Neuronal stem cell (in vitro differentiated cells): Measurements from ENCODE around the gene USP12.

Experiments
- DNase-seq: peaks from one replicate; pipeline ENCODE4 v3.0.0-alpha.2; 2013; ENCODE audit warnings: low spot score
- H2AFZ ChIP-seq: one replicate; pipeline ENCODE4 v1.6.1; 2013; ENCODE audit warnings: mild to moderate bottlenecking, low read length, inconsistent platforms
- H2AK5ac ChIP-seq: 2 replicates; pipeline ENCODE4 v1.6.1; 2013; ENCODE audit warnings: low read depth, mild to moderate bottlenecking, inconsistent platforms, low read length, moderate library complexity, mixed read lengths
- H2BK120ac ChIP-seq: 2 replicates; pipeline ENCODE4 v1.6.1; 2013; ENCODE audit warnings: low read depth, mild to moderate bottlenecking, inconsistent platforms, low read length, moderate library complexity, mixed read lengths
- H2BK12ac ChIP-seq: one replicate; pipeline ENCODE4 v1.6.1; 2013; ENCODE audit warnings: low read length, inconsistent platforms
- H2BK15ac ChIP-seq: 2 replicates; pipeline ENCODE4 v1.6.1; 2013; ENCODE audit warnings: mild to moderate bottlenecking, low read length, inconsistent platforms, mixed read lengths
- H2BK5ac ChIP-seq: one replicate; pipeline ENCODE4 v1.6.1; 2013; ENCODE audit warnings: inconsistent platforms, mild to moderate bottlenecking, low read length, moderate library complexity
- H3K14ac ChIP-seq: one replicate; pipeline ENCODE4 v1.6.1; 2013; ENCODE audit warnings: low read length, inconsistent platforms
- H3K18ac ChIP-seq: 2 replicates; pipeline ENCODE4 v1.6.1; 2013; ENCODE audit warnings: low read length, inconsistent platforms
- H3K23ac ChIP-seq: 2 replicates; pipeline ENCODE4 v1.6.1; 2013; ENCODE audit warnings: low read depth, mild to moderate bottlenecking, mixed read lengths, low read length, inconsistent platforms; ENCODE audit not compliant: poor library complexity
- H3K27ac ChIP-seq: replicated peaks from 3 replicates; pipeline ENCODE4 v1.5.1; 2013; ENCODE audit warnings: low read length, inconsistent platforms
- H3K27me3 ChIP-seq, 3 experiments: 2 replicates each; pipeline ENCODE4 v1.6.1; 2013; ENCODE audit warnings: low read length in 3 of 3, mild to moderate bottlenecking in 2 of 3, inconsistent platforms in 1 of 3, low read depth in 1 of 3, mixed read lengths in 1 of 3, moderate library complexity in 1 of 3; ENCODE audit not compliant: control insufficient read depth in 3 of 3, insufficient read depth in 3 of 3
- H3K36me3 ChIP-seq, 2 donors: replicated peaks in 1 of 2; 2 replicates each; pipeline ENCODE4 v1.6.1; 2013; ENCODE audit warnings: low read length in 2 of 2; ENCODE audit not compliant: control insufficient read depth in 2 of 2, insufficient read depth in 2 of 2
- H3K4ac ChIP-seq: 2 replicates; pipeline ENCODE4 v1.6.1; 2013; ENCODE audit warnings: inconsistent platforms, mild to moderate bottlenecking, low read length, moderate library complexity
- H3K4me1 ChIP-seq, 2 donors: 1 replicate in 1 of 2; 2 replicates in 1 of 2; pipeline ENCODE4 v1.6.1; 2013; ENCODE audit warnings: low read length in 2 of 2, low read depth in 1 of 2; ENCODE audit not compliant: control insufficient read depth in 2 of 2, insufficient read depth in 1 of 2
- H3K4me2 ChIP-seq: one replicate; pipeline ENCODE4 v1.6.1; 2013; ENCODE audit warnings: mild to moderate bottlenecking, low read length, inconsistent platforms; ENCODE audit not compliant: insufficient read depth, poor library complexity, severe bottlenecking
- H3K4me3 ChIP-seq, 2 donors: 2 replicates each; pipeline ENCODE4 v1.5.1; 2013; ENCODE audit warnings: low read length in 2 of 2, mild to moderate bottlenecking in 2 of 2, inconsistent platforms in 1 of 2, moderate library complexity in 1 of 2
- H3K79me1 ChIP-seq: one replicate; pipeline ENCODE4 v1.6.1; 2013; ENCODE audit warnings: low read depth, mild to moderate bottlenecking, inconsistent platforms, low read length, moderate library complexity
- H3K9ac ChIP-seq: one replicate; pipeline ENCODE4 v1.6.1; 2013; ENCODE audit warnings: mild to moderate bottlenecking, low read depth, low read length, inconsistent platforms; ENCODE audit not compliant: poor library complexity
- H3K9me3 ChIP-seq, 2 donors: replicated peaks in 1 of 2; 2 replicates each; pipeline versions ENCODE3 to v1.6.1; 2013; ENCODE audit warnings: low read length in 2 of 2, mild to moderate bottlenecking in 2 of 2, inconsistent platforms in 1 of 2, low read depth in 1 of 2, mixed read lengths in 1 of 2, moderate library complexity in 1 of 2; ENCODE audit not compliant: control insufficient read depth in 2 of 2, insufficient read depth in 1 of 2
- H4K8ac ChIP-seq: one replicate; pipeline ENCODE4 v1.6.1; 2013; ENCODE audit warnings: low read depth, mild to moderate bottlenecking, inconsistent platforms, low read length, moderate library complexity
- H4K91ac ChIP-seq: one replicate; pipeline ENCODE4 v1.6.1; 2013; ENCODE audit warnings: low read length, low read depth, mild to moderate bottlenecking, inconsistent platforms; ENCODE audit not compliant: poor library complexity
- WGBS, 2 donors: extraction: QIAGEN DNeasy Blood & Tissue Kit; methylation state at CpG; one replicate each; pipeline ENCODE4 v1.1.7; 2013; ENCODE audit warnings: missing lambda C conversion rate in 2 of 2, mixed read lengths in 1 of 2; ENCODE audit not compliant: insufficient read length in 2 of 2, insufficient replicate concordance in 1 of 2; ENCODE audit errors: extremely low coverage in 2 of 2; 5-methylcytosine and 5-hydroxymethylcytosine counted together

The USP12 gene

GRCh38 chr13:27080018-27080948, 91.3 kb downstream of the USP12 start:
- Histone ChIP-seq H3K79me1 (peaks cover 2% of the 10 kb centered on the region), H2AFZ (no peak overlapping the region), H4K8ac (no peak overlapping the region), H3K23ac (no peak overlapping the region), H3K4me2 (no peak overlapping the region), H3K4me3 (no peak overlapping the region), H3K9me3 (peaks cover 0 to 9% of the 10 kb centered on the region in 2 donors), H2BK15ac (no peak overlapping the region), H3K9ac (no peak overlapping the region), H2BK120ac (no peak overlapping the region), H2BK5ac (no peak overlapping the region), H4K91ac (no peak overlapping the region), H2AK5ac (no peak overlapping the region), H3K27me3 (no peaks in the 10 kb centered on the region), H3K27ac (no peak overlapping the region), H3K4me1 (no peaks in the 10 kb centered on the region), H3K18ac (no peak overlapping the region), H3K14ac (no peak overlapping the region), H3K4ac (no peak overlapping the region), H3K36me3 (peaks cover 0 to 53% of the 10 kb centered on the region in 2 donors), H2BK12ac (no peak overlapping the region)
- WGBS, 2 donors, result no CpG with 5 or more reads among the region's 6 CpGs
- DNase-seq, result no peak

DNA sequence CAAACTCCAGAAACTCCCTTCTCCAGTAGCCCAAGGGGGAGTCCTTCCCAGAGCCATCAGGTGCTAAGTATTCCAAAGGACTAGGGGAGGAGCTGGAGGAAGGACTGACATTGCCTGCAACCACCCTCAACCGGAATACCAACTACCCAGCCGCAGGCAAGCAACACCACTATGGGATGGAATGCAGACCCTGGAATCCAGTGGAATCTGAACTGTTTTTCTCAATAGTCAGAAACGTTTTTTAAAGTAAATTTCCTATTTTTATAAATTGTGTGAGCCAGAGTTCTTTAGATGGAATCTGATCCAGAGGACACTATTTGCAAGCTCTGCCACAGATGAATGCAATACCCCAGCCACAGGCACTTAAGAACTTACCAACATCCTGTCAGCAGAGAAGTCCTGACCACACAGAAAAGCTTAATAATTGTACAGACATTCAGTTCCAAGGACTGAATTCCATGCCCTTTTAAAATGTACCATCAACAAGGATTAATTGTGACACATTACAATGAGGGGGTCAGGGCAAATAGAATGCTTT, 92.1 kb downstream of the USP12 start:
- Histone ChIP-seq H4K91ac (no peak overlapping the region), H3K4me3 (no peak overlapping the region), H2AK5ac (no peak overlapping the region), H3K79me1 (peaks cover 2% of the 10 kb centered on the region), H3K18ac (no peak overlapping the region), H2BK15ac (no peak overlapping the region), H3K36me3 (peaks cover 0 to 53% of the 10 kb centered on the region in 2 donors), H2BK12ac (no peak overlapping the region), H3K14ac (no peak overlapping the region), H3K4me2 (no peak overlapping the region), H3K27ac (no peak overlapping the region), H3K23ac (no peak overlapping the region), H3K9me3 (peaks cover 0 to 8% of the 10 kb centered on the region in 2 donors), H4K8ac (no peak overlapping the region), H3K27me3 (no peaks in the 10 kb centered on the region), H2BK5ac (no peak overlapping the region), H3K4me1 (no peaks in the 10 kb centered on the region), H2AFZ (no peak overlapping the region), H3K4ac (no peak overlapping the region), H2BK120ac (no peak overlapping the region), H3K9ac (no peak overlapping the region)
- no CpG with 5 or more reads among the region's 3 CpGs for WGBS, 2 donors
- DNase-seq, result no peak

DNA sequence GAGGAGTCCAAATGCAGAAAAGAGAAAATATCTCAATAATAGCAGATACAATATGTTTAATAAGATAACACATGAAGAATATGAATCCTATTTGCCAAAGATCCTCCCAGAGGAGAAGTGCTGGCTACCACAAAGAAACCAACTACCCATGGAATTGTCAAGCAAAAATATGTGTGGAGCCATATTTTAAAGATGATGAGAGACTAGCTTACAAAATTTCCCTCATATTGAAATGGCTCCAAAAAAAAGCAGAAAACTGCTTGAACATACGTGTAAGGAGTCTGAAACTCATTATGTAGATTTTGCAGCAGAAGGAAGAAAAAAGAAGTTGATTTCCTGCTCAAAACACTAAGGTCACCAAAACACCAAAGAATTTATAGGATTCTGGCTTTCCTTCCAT, 94.2 kb downstream of the USP12 start:
- Histone ChIP-seq H3K27me3 (no peaks in the 10 kb centered on the region), H3K9me3 (peaks cover 0 to 8% of the 10 kb centered on the region in 2 donors), H2BK15ac (no peak overlapping the region), H3K4me2 (no peak overlapping the region), H3K79me1 (peaks cover 2% of the 10 kb centered on the region), H3K4ac (no peak overlapping the region), H4K91ac (no peak overlapping the region), H3K27ac (no peak overlapping the region), H4K8ac (no peak overlapping the region), H3K4me1 (no peaks in the 10 kb centered on the region), H3K18ac (no peak overlapping the region), H2BK120ac (no peak overlapping the region), H3K36me3 (peaks cover 0 to 61% of the 10 kb centered on the region in 2 donors), H2AK5ac (no peak overlapping the region), H3K14ac (no peak overlapping the region), H2AFZ (no peak overlapping the region), H3K23ac (no peak overlapping the region), H3K9ac (no peak overlapping the region), H2BK12ac (no peak overlapping the region), H2BK5ac (no peak overlapping the region), H3K4me3 (no peak overlapping the region)
- WGBS, 2 donors, result no CpG with 5 or more reads among the region's 1 CpG
- no peak for DNase-seq

DNA sequence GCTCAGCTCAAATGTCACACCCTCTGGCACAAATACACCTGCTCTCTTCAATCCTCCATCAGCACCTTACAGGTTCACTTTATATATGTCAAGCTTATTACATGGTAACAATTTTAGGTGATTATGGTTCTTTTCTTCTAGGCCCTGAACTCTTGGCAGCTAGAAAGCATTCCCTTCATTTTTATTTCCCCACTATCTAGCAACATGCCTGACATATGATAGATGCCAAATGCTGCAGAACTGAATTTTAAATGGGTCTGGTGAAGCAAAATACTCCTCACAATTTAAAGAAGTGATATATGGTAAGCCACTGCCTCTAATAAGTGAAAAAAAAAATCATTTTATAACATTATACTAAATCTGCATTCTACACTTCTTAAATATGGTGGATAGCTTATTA, 95.2 kb downstream of the USP12 start:
- H3K4me2 ChIP-seq, result no peak overlapping the region
- no peak overlapping the region for H3K4me3 ChIP-seq
- no peak overlapping the region for H3K23ac ChIP-seq
- no peaks in the 10 kb centered on the region for H3K27me3 ChIP-seq
- no peak for DNase-seq
- H4K91ac ChIP-seq, result no peak overlapping the region
- no peak overlapping the region for H3K4ac ChIP-seq
- no peak overlapping the region for H3K18ac ChIP-seq
- no peak overlapping the region for H2BK120ac ChIP-seq
- H3K27ac ChIP-seq, result no peak overlapping the region
- peaks cover 0 to 3% of the 10 kb centered on the region in 2 donors for H3K9me3 ChIP-seq
- no peak overlapping the region for H2AFZ ChIP-seq
- no peaks in the 10 kb centered on the region for H3K4me1 ChIP-seq
- H3K14ac ChIP-seq, result no peak overlapping the region
- H3K36me3 ChIP-seq, result peaks cover 0 to 60% of the 10 kb centered on the region in 2 donors
- no peak overlapping the region for H4K8ac ChIP-seq
- no peak overlapping the region for H3K9ac ChIP-seq
- no peak overlapping the region for H2BK15ac ChIP-seq
- H3K79me1 ChIP-seq, result peaks cover 2% of the 10 kb centered on the region
- no peak overlapping the region for H2BK12ac ChIP-seq
- H2AK5ac ChIP-seq, result no peak overlapping the region
- no peak overlapping the region for H2BK5ac ChIP-seq
